ENCODE results near the gene CELF1.

DNA sequence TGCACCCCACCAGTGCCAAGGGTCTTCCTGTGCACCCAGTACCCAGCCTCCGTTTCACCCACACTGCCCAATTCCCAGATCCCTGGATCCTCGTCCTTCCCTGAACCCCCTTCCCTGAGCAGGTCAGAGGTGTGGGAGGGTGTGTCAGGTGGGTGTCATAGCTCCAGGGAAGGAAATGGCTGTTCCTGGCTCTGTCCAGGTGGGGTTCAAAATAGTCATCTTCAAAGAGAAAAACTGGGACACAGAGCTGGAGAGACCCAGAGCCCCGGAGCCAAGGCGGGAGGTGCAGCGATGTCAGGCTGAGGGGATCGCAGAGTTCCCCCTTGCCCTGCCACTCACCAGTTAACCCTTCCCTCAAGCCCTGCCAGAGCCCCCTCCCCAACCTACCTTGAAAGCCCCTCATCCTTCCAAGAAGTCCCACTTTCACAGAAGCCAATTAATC, 40.6 kb upstream of the CELF1 start:
- TF ChIP-seq, protein P1, sequence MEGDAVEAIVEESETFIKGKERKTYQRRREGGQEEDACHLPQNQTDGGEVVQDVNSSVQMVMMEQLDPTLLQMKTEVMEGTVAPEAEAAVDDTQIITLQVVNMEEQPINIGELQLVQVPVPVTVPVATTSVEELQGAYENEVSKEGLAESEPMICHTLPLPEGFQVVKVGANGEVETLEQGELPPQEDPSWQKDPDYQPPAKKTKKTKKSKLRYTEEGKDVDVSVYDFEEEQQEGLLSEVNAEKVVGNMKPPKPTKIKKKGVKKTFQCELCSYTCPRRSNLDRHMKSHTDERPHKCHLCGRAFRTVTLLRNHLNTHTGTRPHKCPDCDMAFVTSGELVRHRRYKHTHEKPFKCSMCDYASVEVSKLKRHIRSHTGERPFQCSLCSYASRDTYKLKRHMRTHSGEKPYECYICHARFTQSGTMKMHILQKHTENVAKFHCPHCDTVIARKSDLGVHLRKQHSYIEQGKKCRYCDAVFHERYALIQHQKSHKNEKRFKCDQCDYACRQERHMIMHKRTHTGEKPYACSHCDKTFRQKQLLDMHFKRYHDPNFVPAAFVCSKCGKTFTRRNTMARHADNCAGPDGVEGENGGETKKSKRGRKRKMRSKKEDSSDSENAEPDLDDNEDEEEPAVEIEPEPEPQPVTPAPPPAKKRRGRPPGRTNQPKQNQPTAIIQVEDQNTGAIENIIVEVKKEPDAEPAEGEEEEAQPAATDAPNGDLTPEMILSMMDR (IDR thresholded peaks at IDR 0.05): no peak
- no peak for TF ChIP-seq POLR2A (IDR thresholded peaks at IDR 0.05)
- no peak for TF ChIP-seq EP300 (IDR thresholded peaks at IDR 0.05; ENCODE audit: low read depth)
- no peak for TF ChIP-seq POLR2AphosphoS5 (IDR thresholded peaks at IDR 0.05)
